B cell (primary cell): ENCODE measurements around the gene CTIF. TPM values are rescaled to one million over a fixed set of nuclear protein-coding genes. Genes with fewer than 3 reads are reported as not detected.

Experiments
- ATAC-seq: fragments of 200-7000 bp; cut with Tn5 transposase; one replicate; pipeline ENCODE4 v1.10.0; 2021; ENCODE audit warnings: low read depth, mild to moderate bottlenecking, moderate number of reproducible peaks, moderate library complexity
- CTCF ChIA-PET: fragments of 350-600 bp; sonication (Branson Sonifier 250); formaldehyde crosslinking; loops from one replicate; lab custom pipeline; 2021; ENCODE audit warnings: antibody characterized with exemption, inconsistent platforms; lab: Charles Lee
- POLR2A ChIA-PET: fragments of 350-600 bp; sonication (Branson Sonifier 250); formaldehyde crosslinking; loops from one replicate; lab custom pipeline; 2021; ENCODE audit warnings: antibody characterized with exemption; lab: Charles Lee
- DNase-seq: peaks from one replicate; pipeline ENCODE4 v3.0.0; 2013
- H2AFZ ChIP-seq: 2 replicates; pipeline ENCODE4 v1.6.1; 2012; ENCODE audit warnings: mild to moderate bottlenecking, low read depth, low read length; ENCODE audit not compliant: insufficient read depth, poor library complexity, severe bottlenecking
- H3K27ac ChIP-seq, 2 donors: 1 replicate in 1 of 2; 2 replicates in 1 of 2; pipeline ENCODE4 v1.5.1; 2012 to 2013; ENCODE audit warnings: low read length in 2 of 2, mild to moderate bottlenecking in 2 of 2, moderate library complexity in 1 of 2
- H3K27me3 ChIP-seq, 4 experiments: fragments of 200-600 bp in 1 of 4; sonication (generic) in 1 of 4; replicated peaks in 1 of 4; 1 replicate in 2 of 4; 2 replicates in 2 of 4; pipeline versions ENCODE4 v1.6.1 to v1.7.0; 2013 to 2016; ENCODE audit warnings: low read length in 3 of 4, mild to moderate bottlenecking in 2 of 4, mixed read lengths in 1 of 4, moderate library complexity in 1 of 4; ENCODE audit not compliant: insufficient read depth in 4 of 4, control insufficient read depth in 3 of 4; ENCODE audit errors: control extremely low read depth in 1 of 4
- H3K36me3 ChIP-seq, 2 experiments: replicated peaks in 1 of 2; 1 replicate in 1 of 2; 2 replicates in 1 of 2; pipeline versions ENCODE4 v1.6.1 to v1.7.1; 2013; ENCODE audit warnings: low read length in 1 of 2; ENCODE audit not compliant: insufficient read depth in 2 of 2, control insufficient read depth in 1 of 2; ENCODE audit errors: control extremely low read depth in 1 of 2, extremely low read depth in 1 of 2
- H3K4me1 ChIP-seq, 2 donors: fragments of 200-600 bp in 1 of 2; sonication (generic) in 1 of 2; 1 replicate in 1 of 2; 2 replicates in 1 of 2; pipeline versions ENCODE4 v1.5.1 to v1.6.1; 2013 to 2017; ENCODE audit warnings: low read length in 2 of 2; ENCODE audit not compliant: control insufficient read depth in 2 of 2, insufficient read depth in 2 of 2
- H3K4me2 ChIP-seq: replicated peaks from 2 replicates; pipeline ENCODE3; 2012; ENCODE audit warnings: mild to moderate bottlenecking, low read depth, low read length; ENCODE audit not compliant: poor library complexity, severe bottlenecking
- H3K4me3 ChIP-seq, 5 experiments: fragments of 200-600 bp in 1 of 5; sonication (generic) in 1 of 5; 1 replicate in 3 of 5; 2 replicates in 2 of 5; pipeline versions ENCODE4 v1.5.1 to v1.7.0; 2011 to 2016; ENCODE audit warnings: low read length in 4 of 5, mild to moderate bottlenecking in 4 of 5, low read depth in 2 of 5, control low read depth in 1 of 5, moderate library complexity in 1 of 5; ENCODE audit not compliant: insufficient read depth in 1 of 5; ENCODE audit errors: control extremely low read depth in 1 of 5, extremely low read depth in 1 of 5
- H3K79me2 ChIP-seq: fragments of 200-600 bp; sonication (generic); one replicate; pipeline ENCODE4 v1.6.0; 2016; ENCODE audit warnings: low read length; ENCODE audit not compliant: control insufficient read depth, insufficient read depth
- H3K9ac ChIP-seq: fragments of 200-600 bp; sonication (generic); 2 replicates; pipeline ENCODE4 v1.6.1; 2017; ENCODE audit warnings: mild to moderate bottlenecking, low read length, moderate library complexity
- H3K9me3 ChIP-seq, 3 donors: one replicate each; pipeline versions ENCODE4 v1.6.1 to v1.7.1; 2013; ENCODE audit warnings: low read length in 2 of 3; ENCODE audit not compliant: control insufficient read depth in 2 of 3, insufficient read depth in 1 of 3; ENCODE audit errors: control extremely low read depth in 1 of 3
- H4K20me1 ChIP-seq: 2 replicates; pipeline ENCODE4 v1.6.0; 2012; ENCODE audit warnings: mild to moderate bottlenecking, low read length; ENCODE audit not compliant: insufficient read depth, control insufficient read depth, poor library complexity, severe bottlenecking
- H3K27ac Mint-ChIP-seq: one replicate; pipeline ENCODE4 v1.8.0; 2021; ENCODE audit warnings: mixed read lengths
- H3K27me3 Mint-ChIP-seq: one replicate; pipeline ENCODE4 v1.8.0; 2021; ENCODE audit warnings: mixed read lengths
- H3K4me1 Mint-ChIP-seq: one replicate; pipeline ENCODE4 v1.8.0; 2021; ENCODE audit warnings: mixed read lengths
- H3K4me3 Mint-ChIP-seq: one replicate; pipeline ENCODE4 v1.8.0; 2021; ENCODE audit warnings: mixed read lengths
- H3K9me3 Mint-ChIP-seq: one replicate; pipeline ENCODE4 v1.8.0; 2022; ENCODE audit warnings: mixed read lengths; ENCODE audit not compliant: insufficient read depth
- CTCF ChIP-seq: fragments of 200-600 bp; IDR thresholded peaks from one replicate; pipeline ENCODE4 v1.8.0; 2022; ENCODE audit warnings: antibody characterized with exemption, mild to moderate bottlenecking
- EZH2 ChIP-seq: IDR thresholded peaks from 2 replicates; pipeline ENCODE4 v1.6.1; 2012; ENCODE audit warnings: borderline replicate concordance, low read depth, mild to moderate bottlenecking, moderate library complexity, low read length; ENCODE audit not compliant: insufficient read depth, poor library complexity, severe bottlenecking
- WGBS: methylation state at CpG from one replicate; pipeline ENCODE4 v1.1.5; 2013; ENCODE audit warnings: missing lambda C conversion rate; ENCODE audit not compliant: insufficient coverage; 5-methylcytosine and 5-hydroxymethylcytosine counted together
- intact Hi-C: fragments of 100-400 bp; cut with micrococcal nuclease; formaldehyde crosslinking; loops from one replicate; pipeline ENCODE4 v1.10.0; 2022
- polyA plus RNA-seq: library from polyadenylated mRNA; depleted of rRNA; stranded (reverse); fragments of >200 nt; gene quantifications from 2 replicates; pipeline ENCODE4 v1.2.3, GENCODE V29; 2012
- total RNA-seq, 2 donors: library from RNA; stranded (reverse); fragments of 120-200 nt in 1 of 2; gene quantifications; 1 replicate in 1 of 2; 2 replicates in 1 of 2; pipeline versions ENCODE4 v1.2.3 to v1.2.4, GENCODE V29; 2013 to 2022

Gene CTIF
- total and polyA plus RNA-seq, 2 donors (not counting 1 experiment from before 2014, with no cell fraction given) = 3.6 to 16.2 TPM

DNA sequence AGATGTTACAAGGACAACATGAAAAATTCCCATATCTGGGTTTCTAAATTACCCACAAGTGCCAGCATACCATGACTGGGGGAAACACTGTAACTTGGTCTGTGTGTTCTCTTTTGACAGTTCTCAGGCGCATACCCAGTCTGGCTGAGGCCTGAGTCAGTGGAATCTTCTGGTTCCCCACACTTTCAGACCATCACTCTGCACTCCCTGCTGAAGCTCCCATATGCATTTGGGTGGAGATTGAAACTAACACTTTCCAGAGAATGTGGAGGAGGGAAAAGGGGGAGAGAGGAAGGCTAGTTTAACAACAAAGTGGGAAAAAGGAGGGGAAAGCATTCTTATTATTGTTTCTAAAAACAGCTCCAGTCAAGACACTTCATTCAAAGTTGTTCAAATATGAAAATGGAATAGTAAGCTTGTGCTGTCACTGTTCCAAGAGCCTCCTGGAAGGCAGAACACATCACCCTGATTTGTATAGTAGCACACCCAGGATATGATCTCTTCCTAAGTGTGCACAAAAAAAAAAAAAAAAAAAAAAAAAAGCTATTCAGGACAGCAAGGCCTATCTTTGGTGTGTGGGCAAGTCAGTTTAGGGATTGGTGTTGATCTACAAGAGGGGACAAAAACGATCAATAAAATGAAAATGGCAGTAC lies 48.1 kb upstream of the CTIF start:
- ChIA-PET CTCF (interaction anchor here (1.3 kb wide), 1 partner anchor 45 kb away, joined by 4 read pairs; no protein-coding TSS in a partner anchor), POLR2A (no interaction called here)
- Histone ChIP-seq H4K20me1 (no peaks in the 10 kb centered on the region), H3K9me3 (no peaks in the 10 kb centered on the region), H3K36me3 (no peaks in the 10 kb centered on the region), H3K27me3 (peaks cover 0 to 17% (median 7%) of the 10 kb centered on the region in 4 experiments), H3K4me3 (no peak overlapping the region), H3K4me1 (no peaks in the 10 kb centered on the region), H2AFZ (no peak overlapping the region), H3K79me2 (no peaks in the 10 kb centered on the region), H3K4me2 (no peak overlapping the region), H3K27ac (no peak overlapping the region), H3K9ac (no peak overlapping the region)
- no peak for TF ChIP-seq EZH2
- TF ChIP-seq CTCF = no peak
- no CpG with 5 or more reads among the region's 2 CpGs for WGBS
- intact Hi-C loops = no loop called here
- ATAC-seq = no peak
- Mint-ChIP-seq H3K9me3 (no peaks in the 10 kb centered on the region), H3K4me1 (no peaks in the 10 kb centered on the region), H3K27ac (no peak overlapping the region), H3K27me3 (peaks cover 40% of the 10 kb centered on the region), H3K4me3 (no peak overlapping the region)
- no peak for DNase-seq

GRCh38 chr18:48492880-48493279 lies 46.0 kb upstream of the CTIF start:
- Histone ChIP-seq H2AFZ (no peak overlapping the region), H3K79me2 (no peaks in the 10 kb centered on the region), H3K4me2 (no peak overlapping the region), H3K27ac (no peak overlapping the region), H3K36me3 (no peaks in the 10 kb centered on the region), H3K4me1 (no peaks in the 10 kb centered on the region), H3K9me3 (peaks cover 0 to 2% (median 0%) of the 10 kb centered on the region in 3 donors), H3K27me3 (peaks cover 0 to 17% (median 7%) of the 10 kb centered on the region in 4 experiments), H3K9ac (no peak overlapping the region), H4K20me1 (no peaks in the 10 kb centered on the region), H3K4me3 (no peak overlapping the region)
- Mint-ChIP-seq H3K9me3 (peaks cover 2% of the 10 kb centered on the region), H3K27ac (no peak overlapping the region), H3K4me1 (no peaks in the 10 kb centered on the region), H3K27me3 (peaks cover 50% of the 10 kb centered on the region), H3K4me3 (no peak overlapping the region)
- DNase-seq = no peak
- 89% methylated on average over 4 of the region's 8 CpGs for WGBS
- POLR2A ChIA-PET = no interaction called here
- no peak for TF ChIP-seq CTCF
- no peak for TF ChIP-seq EZH2
- CTCF ChIA-PET = no interaction called here
- ATAC-seq = no peak
- intact Hi-C loops = no loop called here
